Peyer's patch (tissue), 4 donors: ENCODE data around the gene DHCR24. TPM values are rescaled to one million over a fixed set of nuclear protein-coding genes. Genes with fewer than 3 reads are reported as not detected.
A peak's percentile ranks its signal among the peaks of the same experiment; 100 is the strongest.

Experiments used
- DNase-seq, 3 donors: peaks; one replicate each; pipeline ENCODE4 v3.0.0-alpha.2; 2017 to 2019
- H3K27ac ChIP-seq, 4 donors: fragments of 200-600 bp; sonication (generic); one replicate each; pipeline ENCODE4 v1.5.1; 2016 to 2019
- H3K27me3 ChIP-seq, 2 donors: fragments of 200-600 bp; sonication (generic); one replicate each; pipeline ENCODE4 v1.5.1; 2019
- H3K36me3 ChIP-seq, 3 donors: fragments of 200-600 bp; sonication (generic); one replicate each; pipeline ENCODE4 v1.5.1; 2016 to 2019
- H3K4me1 ChIP-seq, 4 donors: fragments of 200-600 bp; sonication (generic); one replicate each; pipeline ENCODE4 v1.5.1; 2016 to 2019
- H3K4me3 ChIP-seq, 4 donors: fragments of 200-600 bp; sonication (generic); 1 replicate in 3 of 4; 2 replicates in 1 of 4; pipeline ENCODE4 v1.5.1; 2016 to 2019; ENCODE audit warnings: mild to moderate bottlenecking in 1 of 4
- H3K9me3 ChIP-seq, 4 donors: fragments of 200-600 bp; sonication (generic); one replicate each; pipeline ENCODE4 v1.5.1; 2016 to 2019; ENCODE audit warnings: mild to moderate bottlenecking in 1 of 4
- CTCF ChIP-seq, 6 experiments: fragments of 450-650 bp in 4 of 6; fragments of 200-600 bp in 2 of 6; sonication (generic) in 1 of 6; IDR thresholded peaks; one replicate each; pipeline ENCODE4 v1.5.1; 2017 to 2019; ENCODE audit warnings: antibody characterized with exemption in 6 of 6, mild to moderate bottlenecking in 3 of 6, moderate library complexity in 1 of 6
- POLR2A ChIP-seq, 2 donors: fragments of 450-650 bp; IDR thresholded peaks; one replicate each; pipeline ENCODE4 v1.5.1; 2017; ENCODE audit warnings: antibody characterized with exemption in 2 of 2, mild to moderate bottlenecking in 2 of 2, moderate library complexity in 2 of 2
- total RNA-seq, 4 donors: library from RNA; depleted of rRNA; stranded (reverse); fragments of >200 nt; gene quantifications; one replicate each; pipeline ENCODE4 v1.1.0, GENCODE V29; 2016

DHCR24 gene
- total RNA-seq, 4 donors from 2014 or later: 15.7 to 119 (median 110) TPM

- no peak for TF ChIP-seq POLR2A (IDR thresholded peaks at IDR 0.05)
- TF ChIP-seq CTCF (IDR thresholded peaks at IDR 0.05): no peak
- H3K4me1 ChIP-seq: peaks cover 3 to 22% (median 5%) of the 10 kb centered on the region in 4 donors
- no peaks in the 10 kb centered on the region for H3K9me3 ChIP-seq
- no peak overlapping the region for H3K4me3 ChIP-seq
- H3K27ac ChIP-seq: peak overlapping the region in 3 of 4 donors; percentile 42 to 93 (median 82)
- H3K36me3 ChIP-seq: no peaks in the 10 kb centered on the region
- peak in 2 of 3 donors; percentile 6 to 27 for DNase-seq
- H3K27me3 ChIP-seq: no peaks in the 10 kb centered on the region
Measured at GRCh38 chr1:54805466-54805865, 81.5 kb downstream of the DHCR24 start.

- H3K4me3 ChIP-seq: no peak overlapping the region
- H3K36me3 ChIP-seq: no peaks in the 10 kb centered on the region
- peak in 2 of 3 donors; percentile 69 to 77 for DNase-seq
- peak overlapping the region in 3 of 4 donors; percentile 64 to 93 (median 82) for H3K27ac ChIP-seq
- peaks cover 3 to 28% (median 8%) of the 10 kb centered on the region in 4 donors for H3K4me1 ChIP-seq
- no peaks in the 10 kb centered on the region for H3K9me3 ChIP-seq
- TF ChIP-seq POLR2A (IDR thresholded peaks at IDR 0.05) (no peak), CTCF (IDR thresholded peaks at IDR 0.05) (peak in 1 of 6 experiments; percentile 3)
- H3K27me3 ChIP-seq: no peaks in the 10 kb centered on the region
Measured at GRCh38 chr1:54804471-54805132, 82.4 kb downstream of the DHCR24 start.

GRCh38 chr1:54803761-54804470, 83.1 kb downstream of the DHCR24 start:
- Histone ChIP-seq H3K4me3 (no peak overlapping the region), H3K27ac (peak overlapping the region in 3 of 4 donors; percentile 64 to 93 (median 82)), H3K36me3 (no peaks in the 10 kb centered on the region), H3K9me3 (no peaks in the 10 kb centered on the region), H3K27me3 (no peaks in the 10 kb centered on the region), H3K4me1 (peaks cover 3 to 30% (median 8%) of the 10 kb centered on the region in 4 donors)
- TF ChIP-seq POLR2A (IDR thresholded peaks at IDR 0.05) (peak; percentile 8 to 9), CTCF (IDR thresholded peaks at IDR 0.05) (no peak)
- peak in 2 of 3 donors; percentile 76 to 82 for DNase-seq

- H3K4me1 ChIP-seq: peaks cover 5 to 43% (median 8%) of the 10 kb centered on the region in 4 donors
- TF ChIP-seq POLR2A (IDR thresholded peaks at IDR 0.05) (peak; percentile 72 to 75), CTCF (IDR thresholded peaks at IDR 0.05) (peak in 5 of 6 experiments; percentile 53 to 76 (median 69))
Measured at GRCh38 chr1:54800899-54801759, 85.9 kb downstream of the DHCR24 start, which contains the start of gene TTC22. TTC22 (minus strand) TSS chr1:54801323; CDS start chr1:54801163, 160 bp downstream.

More at GRCh38 chr1:54800899-54801759, 85.9 kb downstream of the DHCR24 start, which contains the start of gene TTC22:
- Histone ChIP-seq H3K27me3 (no peaks in the 10 kb centered on the region), H3K27ac (peak within 1 kb of the TSS; percentile 78 to 93 (median 87)), H3K36me3 (no peaks in the 10 kb centered on the region), H3K4me3 (peak within 1 kb of the TSS; percentile 53 to 71 (median 62)), H3K9me3 (no peaks in the 10 kb centered on the region)
- peak; percentile 79 to 93 (median 92) for DNase-seq
